OCI-LY7 (cell line): Measurements from ENCODE around the gene ERBB2.

ENCODE experiments used
- EZH2phosphoT487 ChIP-seq: fragments of 200-600 bp; sonication (generic); IDR thresholded peaks from 2 replicates; pipeline ENCODE4 v1.6.1; 2018; ENCODE audit warnings: low read depth, borderline replicate concordance, mild to moderate bottlenecking, mixed run types, antibody characterized with exemption, low read length, moderate library complexity, mixed read lengths
- TF ChIP-seq, protein P1 (sequence below): fragments of 200-600 bp; sonication (generic); conservative IDR thresholded peaks from 2 replicates; pipeline ENCODE4 v1.5.1; 2014; ENCODE audit warnings: mild to moderate bottlenecking, antibody characterized with exemption, low read length, moderate library complexity, mixed read lengths

DNA sequence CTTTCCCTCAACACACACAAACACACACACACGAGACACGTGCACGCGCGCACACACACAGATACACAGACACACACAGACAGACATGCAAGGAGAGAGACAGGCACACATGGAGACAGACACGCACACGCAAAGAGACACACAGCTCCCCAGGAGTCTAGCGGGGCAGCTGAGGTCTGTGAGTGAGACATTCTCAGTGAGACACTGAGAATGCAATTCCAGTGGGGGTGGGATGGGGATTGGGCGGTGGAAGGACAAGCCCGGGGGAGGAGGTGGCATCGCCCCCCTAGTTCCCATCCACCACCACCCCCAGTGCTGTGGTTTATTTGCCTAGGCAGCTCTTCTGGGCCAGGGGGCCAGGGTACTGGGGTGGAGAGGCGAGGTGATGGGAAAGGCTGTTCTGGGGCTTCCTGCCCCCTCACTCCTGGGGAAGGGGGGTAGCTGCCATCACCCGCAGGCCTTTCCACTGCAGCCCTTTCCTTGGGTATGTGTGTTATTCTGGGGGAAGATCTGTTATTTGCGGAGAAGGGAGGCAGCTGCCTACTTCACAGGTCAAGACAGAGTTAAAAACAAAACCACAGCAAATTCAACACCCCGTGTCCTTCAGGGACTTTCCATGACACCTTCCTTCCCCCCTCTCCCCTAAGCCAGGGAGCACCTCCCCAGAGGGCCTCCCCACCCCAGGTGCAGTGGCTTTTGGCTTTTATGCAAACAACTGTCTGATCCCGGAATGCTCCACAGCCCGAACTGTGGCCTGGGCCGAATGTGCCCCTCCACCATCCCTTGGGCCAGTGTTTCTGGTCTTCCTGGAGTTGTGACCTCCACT lies 55.9 kb downstream of the ERBB2 start:
- TF ChIP-seq, protein P1, sequence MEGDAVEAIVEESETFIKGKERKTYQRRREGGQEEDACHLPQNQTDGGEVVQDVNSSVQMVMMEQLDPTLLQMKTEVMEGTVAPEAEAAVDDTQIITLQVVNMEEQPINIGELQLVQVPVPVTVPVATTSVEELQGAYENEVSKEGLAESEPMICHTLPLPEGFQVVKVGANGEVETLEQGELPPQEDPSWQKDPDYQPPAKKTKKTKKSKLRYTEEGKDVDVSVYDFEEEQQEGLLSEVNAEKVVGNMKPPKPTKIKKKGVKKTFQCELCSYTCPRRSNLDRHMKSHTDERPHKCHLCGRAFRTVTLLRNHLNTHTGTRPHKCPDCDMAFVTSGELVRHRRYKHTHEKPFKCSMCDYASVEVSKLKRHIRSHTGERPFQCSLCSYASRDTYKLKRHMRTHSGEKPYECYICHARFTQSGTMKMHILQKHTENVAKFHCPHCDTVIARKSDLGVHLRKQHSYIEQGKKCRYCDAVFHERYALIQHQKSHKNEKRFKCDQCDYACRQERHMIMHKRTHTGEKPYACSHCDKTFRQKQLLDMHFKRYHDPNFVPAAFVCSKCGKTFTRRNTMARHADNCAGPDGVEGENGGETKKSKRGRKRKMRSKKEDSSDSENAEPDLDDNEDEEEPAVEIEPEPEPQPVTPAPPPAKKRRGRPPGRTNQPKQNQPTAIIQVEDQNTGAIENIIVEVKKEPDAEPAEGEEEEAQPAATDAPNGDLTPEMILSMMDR, result no peak
- no peak for TF ChIP-seq EZH2phosphoT487
